ENCODE measurements around the gene FBLN7.

Gene FBLN7

DNA sequence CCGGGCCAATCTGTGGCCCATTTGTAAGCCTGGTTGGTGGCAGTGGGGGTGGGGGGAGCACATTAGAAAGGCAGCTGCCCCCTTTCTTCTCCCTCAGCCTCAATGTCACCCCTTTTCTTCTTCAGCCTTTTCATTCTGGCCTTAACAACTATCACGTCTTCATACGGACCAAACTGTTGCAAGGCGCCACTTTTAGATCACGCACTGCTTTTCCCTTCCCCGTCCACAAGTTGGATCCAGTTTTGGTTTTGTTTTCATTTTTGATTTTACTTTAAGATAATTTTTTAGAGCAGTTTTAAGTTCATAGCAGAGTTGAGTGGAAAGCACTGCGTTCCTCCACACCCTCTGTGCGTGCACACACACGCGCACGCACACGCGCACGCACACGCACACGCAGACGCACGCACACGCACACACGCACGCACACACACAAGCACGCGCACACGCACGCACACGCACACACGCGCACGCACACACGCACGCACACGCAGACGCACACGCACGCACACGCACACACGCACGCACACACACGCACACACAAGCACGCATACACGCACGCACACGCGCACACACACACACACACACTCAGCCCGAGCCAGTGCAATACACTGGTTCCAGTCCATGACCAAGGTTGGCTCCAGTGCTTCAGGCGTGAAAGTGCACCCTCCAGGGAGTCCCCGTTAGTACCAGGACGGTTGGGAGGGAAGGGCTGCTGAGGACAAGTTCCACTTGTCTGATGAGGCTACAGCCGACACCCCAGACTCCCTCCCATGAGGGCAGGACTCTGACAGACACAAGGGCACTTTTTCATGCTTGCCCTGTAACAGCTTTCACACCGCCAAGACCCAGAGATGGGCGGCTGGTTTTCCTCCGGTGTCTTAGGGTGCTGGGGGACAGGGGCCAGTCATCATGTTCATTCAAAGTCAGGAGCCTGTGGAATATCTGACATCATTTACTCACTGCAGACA lies 22.4 kb downstream of the FBLN7 start:
- DNase-seq = no peak

DNA sequence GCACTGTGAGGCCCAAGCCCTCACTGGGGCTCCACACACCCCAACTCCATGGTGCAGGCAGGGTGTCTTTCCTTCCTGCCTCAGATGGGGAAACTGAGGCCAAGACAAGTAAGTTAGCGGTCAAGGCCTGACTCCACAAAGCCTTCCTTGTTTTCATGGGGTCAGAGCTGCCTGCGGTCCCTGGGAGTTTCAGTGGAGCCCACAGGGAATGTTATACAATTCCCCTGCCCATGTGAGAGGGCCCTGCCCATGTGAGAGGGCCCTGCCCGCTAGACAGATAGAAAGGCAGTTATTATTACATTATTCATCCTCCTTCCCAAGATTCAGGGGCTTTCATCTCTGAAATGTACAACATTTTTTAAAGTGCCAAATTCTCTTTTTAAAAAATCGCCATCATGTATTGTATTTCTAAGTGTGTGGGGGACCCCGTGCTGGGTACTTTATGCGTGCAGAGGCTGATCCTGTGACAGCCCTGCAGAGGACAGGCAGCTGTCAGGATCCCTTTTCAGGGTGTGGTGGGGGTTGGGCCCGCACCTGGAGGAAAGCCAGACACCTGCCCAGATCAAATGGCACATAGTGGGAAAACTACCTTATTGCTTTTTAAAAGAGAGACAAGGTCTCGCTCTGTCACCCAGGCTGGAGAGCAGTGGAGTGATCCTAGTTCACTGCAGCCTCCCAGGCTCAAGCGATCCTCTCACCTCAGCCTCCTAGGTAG lies 23.4 kb downstream of the FBLN7 start:
- no peak for DNase-seq

DNA sequence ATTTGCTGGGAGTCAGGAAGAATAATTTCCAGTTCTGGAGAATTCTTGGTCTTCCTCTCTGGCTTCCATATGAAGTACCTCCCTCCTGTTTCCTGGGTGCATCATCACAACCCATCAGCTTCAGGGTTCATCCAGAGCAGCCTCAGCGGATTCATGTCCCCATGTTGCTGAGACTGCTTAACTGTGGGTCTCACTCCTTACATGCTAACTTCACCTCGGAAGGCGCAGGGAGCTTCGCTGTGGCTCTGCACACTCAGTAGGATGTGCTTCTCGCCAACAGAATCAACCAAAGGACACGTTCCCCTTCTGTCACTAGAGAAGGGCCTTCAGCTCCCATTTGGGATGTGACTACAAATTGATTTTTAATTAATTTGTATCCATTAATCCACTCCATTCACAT lies 24.2 kb downstream of the FBLN7 start:
- DNase-seq = no peak

DNA sequence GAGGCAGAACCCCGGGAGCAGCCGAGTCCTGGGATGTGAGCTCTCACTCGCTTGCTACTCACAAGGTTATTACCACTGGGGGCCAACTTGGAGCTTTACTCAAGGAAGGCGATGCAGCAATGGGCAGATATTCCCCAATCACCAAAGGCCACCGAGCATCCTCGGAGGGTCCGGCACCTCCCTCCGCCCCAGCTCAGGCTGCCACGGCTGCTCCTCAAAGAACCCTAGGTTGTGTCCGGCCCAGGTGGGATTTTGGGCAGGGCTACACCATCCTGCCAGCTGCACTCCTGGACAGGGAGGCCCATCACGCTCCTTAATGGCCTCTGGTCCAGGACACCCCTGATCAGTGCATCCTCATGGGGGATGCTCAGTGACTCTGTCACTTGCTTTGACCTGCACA lies 24.8 kb downstream of the FBLN7 start:
- no peak for DNase-seq

DNA sequence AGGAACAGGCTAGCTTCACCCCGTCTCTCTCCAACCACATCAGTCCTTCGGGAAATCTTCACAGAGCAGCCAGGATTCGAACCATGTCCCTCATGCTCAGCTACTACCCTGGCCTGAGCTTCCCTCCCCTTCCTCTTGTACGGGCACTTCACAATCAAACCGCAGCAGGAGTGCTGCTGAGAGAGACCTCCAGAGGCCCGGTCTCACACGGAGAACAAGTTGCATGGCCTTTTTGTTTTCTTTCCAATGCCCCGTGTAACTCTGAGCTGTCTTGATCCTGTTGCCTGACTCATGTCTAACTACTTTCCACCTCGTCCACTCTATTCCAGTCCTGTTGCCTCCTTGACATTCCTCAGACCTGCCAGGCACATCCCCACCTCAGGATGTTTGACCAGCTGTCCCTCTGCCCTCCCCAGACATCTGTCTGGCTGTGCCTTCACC lies 25.4 kb downstream of the FBLN7 start:
- DNase-seq = no peak

DNA sequence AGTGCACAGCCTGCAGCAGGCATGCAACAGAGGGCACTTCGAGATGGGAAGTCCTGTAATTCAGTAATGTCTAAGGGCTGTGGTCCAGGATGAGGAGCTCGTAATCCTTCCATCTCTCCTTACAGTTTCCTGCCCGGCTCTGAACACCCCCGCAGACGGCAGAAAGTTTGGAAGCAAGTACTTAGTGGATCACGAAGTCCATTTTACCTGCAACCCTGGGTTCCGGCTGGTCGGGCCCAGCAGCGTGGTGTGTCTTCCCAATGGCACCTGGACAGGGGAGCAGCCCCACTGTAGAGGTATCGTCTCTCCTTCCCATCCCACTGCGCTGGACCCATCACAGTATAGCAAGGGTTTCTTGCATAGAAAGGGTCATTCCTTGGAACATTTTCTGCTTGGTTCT lies 26.7 kb downstream of the FBLN7 start:
- DNase-seq = no peak

DNA sequence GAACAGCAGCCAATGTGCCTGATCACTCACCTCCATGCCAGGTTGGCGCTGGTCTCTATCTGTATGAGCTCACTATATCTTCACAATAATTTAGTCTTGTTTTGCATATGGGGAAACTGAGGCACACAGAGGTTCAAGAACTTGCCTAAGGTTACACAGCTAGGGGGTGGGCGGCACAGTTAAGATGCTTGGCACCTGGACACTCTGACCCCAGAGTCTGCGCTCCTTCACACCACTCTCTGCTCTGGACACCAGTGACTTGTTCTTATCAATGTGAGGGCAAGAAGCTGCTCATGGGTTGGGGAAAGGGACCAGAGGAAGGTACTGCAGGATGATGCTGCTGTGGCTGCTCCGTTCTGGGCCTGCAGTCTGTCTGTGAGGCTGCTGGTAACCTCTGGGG lies 27.1 kb downstream of the FBLN7 start:
- no peak for DNase-seq

DNA sequence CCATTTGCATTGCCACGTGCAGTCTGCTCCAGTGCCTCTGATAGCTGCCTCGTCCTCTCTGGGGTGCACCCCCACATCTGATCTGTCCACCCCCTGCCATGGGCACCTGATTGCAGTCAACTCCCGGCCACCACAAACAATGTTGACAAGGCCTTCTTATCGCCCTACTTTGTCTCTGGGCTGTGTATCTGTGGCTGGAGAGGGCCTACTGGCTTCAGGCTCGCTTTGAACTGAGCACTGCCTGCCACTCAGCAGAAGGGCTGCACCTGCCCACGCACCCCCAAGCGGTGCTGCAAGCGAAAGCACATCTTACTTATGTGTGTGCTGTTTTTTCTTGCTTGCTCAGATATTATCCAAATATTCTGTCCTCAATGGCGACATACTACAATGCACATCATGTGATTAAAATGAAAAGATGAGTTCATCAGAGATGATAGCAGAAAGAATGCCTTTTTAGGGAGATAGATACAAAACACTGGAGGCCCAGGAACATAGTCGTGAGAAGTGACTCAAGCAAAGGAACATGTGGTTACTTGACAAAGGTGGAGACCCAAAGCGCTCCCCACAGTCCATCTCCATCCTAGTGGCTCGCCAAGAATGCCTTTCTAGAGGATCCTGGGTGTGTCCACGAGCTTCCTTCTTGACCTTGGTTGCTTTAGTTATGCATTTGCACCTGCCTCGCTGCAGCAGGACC lies 28.8 kb downstream of the FBLN7 start:
- no peak for DNase-seq

DNA sequence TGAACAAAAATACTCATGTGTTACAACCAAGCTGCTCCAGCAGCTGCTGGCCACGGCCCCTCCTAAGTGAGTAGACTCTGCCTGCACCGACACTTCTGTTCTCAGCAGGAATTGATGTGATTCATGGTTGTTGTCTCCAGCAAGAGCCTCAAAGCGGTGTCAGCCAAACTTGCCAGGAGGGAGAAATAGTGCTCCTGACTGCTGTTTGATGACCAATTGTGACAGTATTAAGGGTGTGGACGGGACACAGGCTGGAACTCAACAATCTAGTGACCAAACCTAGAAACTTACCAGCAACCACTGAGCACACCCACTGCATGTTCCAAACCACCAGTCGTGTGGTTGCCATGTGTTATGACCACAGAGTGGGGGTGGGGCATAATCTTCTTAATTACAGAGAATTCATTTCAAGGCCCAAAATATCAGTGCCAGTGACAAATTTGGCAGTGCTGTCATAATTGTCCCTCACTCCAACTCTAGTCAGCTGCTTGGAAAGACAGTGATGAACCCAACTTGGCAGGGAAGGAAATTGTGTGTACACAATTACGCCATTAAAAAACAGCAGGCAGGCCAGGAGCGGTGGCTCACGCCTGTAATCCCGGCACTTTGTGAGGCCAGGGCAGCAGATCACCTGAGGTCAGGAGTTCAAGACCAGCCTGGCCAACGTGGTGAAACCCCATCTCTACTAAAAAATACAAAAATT lies 30.4 kb downstream of the FBLN7 start:
- DNase-seq = no peak

DNA sequence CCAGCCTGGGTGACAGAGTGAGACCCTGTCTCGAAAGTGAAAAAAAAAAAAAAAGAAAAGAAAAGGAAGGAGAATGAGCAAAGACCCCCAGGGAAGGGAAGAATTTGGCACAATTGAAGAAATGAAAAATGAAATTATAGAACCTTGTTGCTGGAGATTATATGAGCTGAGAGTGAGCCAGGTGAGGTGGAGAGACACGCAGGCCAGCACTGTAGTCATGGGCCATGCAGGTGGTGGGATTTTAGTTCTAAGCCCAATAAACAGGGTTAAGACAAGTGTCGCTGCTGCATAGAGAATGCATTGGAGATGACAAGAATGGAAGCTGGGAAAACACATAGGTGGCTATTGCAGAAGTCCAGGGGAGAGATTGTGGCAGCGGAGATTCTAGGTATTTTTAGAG lies 32.3 kb downstream of the FBLN7 start:
- DNase-seq = no peak

DNA sequence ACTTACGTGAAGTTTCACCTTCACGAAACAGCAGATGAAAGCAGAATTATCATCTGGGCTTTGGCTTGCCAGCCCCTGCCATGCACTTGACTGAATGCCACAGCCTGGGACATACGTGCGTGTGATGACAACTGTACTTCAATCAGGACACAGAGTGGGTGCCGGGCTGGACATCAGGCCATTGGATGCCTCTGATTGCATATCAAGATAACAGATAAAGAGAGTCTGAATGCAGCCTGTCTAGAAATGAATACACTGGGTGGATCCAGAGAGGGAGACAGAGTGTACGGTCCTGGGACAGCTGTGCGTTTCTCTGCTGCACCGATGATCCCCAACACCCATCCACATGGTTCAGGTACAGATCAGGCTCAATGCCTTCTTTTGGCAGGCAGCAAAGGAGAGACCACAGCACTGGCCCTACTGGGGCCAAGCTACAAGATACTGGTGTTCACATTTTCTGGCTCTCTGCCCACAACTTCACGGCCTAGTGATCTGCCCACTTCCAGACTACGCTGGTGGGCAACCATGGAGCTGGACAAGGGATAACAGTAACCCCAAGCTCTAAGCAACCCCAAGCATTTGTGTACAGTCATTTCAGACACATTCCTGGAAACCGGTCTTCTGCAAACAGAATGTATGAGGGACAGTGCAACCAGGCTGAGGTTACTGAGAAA lies 35.6 kb downstream of the FBLN7 start:
- no peak for DNase-seq

DNA sequence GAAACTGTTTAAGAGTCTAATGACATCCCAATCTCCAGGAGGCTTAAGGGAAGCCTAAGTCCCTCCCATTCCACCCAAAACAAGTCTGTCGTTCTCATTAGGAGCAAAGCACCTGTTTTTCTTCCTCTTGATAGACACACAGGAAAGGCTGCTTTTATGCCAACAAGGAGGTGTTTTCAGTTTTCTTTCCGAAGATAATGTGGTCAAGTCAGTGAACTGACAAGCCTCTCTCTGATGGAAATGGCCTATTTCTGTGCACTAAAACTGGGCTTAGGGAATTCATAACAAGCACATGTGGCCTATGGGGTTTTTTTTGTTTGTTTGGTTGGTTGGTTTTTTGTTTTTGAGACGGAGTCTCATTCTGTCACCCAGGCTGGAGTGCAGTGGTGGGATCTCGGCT lies 36.2 kb downstream of the FBLN7 start:
- no peak for DNase-seq

DNA sequence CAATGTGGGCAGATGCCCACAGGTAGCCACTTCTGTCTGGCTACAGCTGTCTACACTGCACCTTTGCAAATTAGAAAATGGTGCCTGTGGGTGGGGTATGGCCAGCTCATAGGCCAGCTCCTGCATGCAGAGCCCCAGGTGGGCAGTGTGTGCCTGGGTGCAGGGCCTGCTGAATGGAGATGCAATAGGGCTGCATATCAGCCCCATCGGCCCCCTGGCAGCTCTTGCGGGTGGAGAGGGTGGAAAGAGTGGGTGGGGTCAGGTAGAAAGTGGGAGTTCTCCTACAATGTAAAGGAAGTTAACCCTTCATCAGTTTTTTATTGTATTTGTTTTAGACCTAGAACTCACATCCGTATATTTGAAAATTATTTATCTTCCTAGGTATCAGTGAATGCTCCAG lies 37.1 kb downstream of the FBLN7 start:
- no peak for DNase-seq

DNA sequence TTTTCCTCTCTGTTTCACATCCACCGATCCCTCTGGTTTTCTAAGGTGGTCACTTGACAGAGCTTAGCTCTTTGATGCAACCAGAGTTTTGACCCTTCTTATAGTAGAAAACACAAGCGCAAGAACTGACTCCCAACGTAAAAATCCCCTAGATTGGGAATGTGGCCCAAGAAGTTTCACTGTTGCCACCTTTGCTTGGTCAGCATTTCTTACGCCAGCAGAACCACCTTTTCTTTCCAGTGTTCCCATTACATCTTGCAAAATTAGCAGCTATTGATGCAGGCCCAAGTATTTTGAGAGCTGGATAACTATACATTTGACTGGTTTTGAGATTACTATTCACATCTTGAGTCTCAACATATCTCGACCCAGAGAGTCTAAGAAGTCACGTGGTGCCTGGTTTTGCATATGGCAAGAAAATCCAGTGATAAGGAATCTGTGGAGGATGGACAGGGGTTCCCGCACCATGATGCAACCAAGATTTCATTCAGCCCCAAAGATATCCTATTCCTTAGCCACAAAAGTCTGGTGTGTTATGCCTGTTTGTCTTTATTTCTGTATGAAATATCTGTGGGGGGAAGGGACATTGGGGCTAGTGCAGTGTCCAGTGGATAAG lies 37.9 kb downstream of the FBLN7 start:
- no peak for DNase-seq

DNA sequence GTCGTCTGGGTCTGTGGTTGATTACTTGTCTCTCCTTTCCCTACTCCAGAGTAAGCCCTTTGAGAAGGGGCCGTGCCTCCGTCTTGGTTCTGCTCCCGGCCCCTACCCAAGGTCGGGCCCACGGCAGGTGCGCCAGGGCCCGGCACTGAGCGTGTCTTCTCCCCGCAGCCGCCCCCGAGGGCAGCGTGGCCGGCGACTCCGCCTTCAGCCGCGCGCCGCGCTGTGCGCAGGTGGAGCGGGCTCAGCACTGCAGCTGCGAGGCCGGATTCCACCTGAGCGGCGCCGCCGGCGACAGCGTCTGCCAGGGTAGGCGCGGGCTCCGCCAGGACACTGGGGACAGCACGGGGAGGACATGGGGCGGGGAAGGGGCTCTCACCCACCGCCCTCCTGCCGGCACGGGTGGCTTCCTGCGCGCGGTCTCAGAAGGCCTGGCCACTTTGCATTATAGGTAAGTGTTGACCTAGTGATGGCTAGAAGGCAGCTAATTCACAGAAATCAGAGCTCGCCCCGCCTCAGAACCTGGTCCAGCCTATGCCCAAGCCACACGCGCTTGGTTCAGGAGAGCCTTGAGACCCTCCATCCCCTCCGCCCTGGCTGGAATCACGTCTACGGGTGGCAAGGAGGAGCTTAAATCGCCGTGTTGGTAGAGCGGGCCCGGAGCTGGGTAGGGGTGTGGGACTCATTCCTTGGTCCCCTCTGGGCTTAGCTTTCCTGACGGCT lies 43.5 kb downstream of the FBLN7 start:
- peak; percentile 72 for DNase-seq

DNA sequence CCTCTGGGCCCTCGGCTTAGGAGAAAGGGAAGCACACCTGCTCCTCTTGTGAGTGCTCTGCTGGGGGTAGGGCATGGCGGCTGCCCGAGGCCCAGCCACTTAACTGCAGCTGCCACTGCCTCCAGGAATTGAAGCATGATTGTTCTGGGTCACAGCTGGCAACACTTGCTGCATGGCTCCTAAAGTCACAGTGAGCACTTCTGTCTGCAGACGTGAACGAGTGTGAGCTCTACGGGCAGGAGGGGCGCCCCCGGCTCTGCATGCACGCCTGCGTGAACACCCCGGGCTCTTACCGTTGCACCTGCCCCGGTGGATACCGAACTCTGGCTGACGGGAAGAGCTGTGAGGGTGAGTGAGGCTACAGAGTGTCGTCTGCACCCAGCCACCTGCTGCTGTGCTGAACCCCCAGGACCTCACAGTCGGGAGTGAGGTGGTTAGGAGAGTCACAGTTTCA lies 44.4 kb downstream of the FBLN7 start:
- peak; percentile 47 for DNase-seq

DNA sequence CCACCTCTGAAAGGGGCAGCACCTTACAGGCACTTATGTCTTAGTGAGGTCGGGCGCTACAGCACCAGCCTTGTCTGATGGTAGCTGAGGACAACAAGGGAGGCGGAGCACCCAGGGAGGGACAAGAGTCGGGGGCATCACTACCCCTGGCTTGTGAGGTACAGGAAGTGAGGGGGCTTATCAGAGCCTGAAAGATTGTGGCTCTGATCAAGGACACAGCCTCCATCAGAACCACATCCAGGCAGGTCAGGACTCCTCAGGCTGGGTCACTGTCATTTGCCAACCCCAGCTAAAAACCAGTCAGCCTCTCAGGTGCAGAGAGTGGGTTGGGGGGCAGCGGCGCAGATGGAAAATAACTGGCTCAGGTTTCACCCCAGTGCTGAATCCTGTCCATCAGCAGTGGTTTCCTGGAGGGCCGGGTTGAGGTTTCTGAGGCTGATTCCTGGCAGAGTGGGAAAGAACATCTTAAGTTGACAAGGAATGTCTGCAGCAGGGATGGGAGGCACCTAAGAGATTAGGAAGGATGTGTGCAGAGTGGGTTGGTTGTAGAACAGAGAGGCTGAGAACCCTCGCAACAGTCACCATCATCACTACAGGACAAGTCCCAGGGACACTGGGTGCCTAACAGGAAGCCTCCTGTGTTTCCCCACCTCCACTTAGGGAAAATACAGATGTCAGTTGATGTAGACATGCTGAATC lies 45.3 kb downstream of the FBLN7 start:
- no peak for DNase-seq

DNA sequence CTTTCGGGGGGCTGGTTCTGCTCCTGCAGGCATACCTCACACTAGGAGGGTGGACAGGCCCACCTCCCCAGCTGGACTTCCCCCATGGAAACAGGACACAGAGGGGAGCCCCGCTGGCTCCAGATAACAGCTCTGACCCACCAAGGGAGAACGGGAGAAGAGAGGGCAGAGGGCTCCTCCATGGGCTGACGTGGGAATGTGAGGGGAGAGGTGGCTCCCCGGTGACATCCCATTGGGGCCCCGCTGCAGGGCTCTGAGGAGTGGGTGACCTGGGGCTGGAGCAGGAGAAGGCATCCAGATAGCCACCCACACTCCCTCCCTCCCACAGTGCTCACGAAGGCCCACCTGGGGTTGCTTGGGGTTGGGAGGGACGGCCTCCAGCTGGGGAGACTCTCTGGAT lies 45.9 kb downstream of the FBLN7 start:
- no peak for DNase-seq

DNA sequence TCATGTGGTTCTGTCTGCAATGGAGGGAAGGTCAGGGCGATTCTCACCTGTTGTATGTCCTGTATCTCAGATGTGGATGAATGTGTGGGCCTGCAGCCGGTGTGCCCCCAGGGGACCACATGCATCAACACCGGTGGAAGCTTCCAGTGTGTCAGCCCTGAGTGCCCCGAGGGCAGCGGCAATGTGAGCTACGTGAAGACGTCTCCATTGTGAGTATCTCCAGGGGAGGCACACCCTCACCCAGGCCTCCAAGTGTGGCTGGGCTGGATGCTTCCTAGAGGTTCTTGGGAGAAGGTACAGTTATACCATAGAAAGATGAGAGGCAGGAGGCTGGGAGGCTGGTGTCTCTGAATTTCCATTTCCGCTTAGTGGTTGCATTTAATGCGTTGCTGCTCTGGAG lies 46.9 kb downstream of the FBLN7 start:
- DNase-seq = no peak

DNA sequence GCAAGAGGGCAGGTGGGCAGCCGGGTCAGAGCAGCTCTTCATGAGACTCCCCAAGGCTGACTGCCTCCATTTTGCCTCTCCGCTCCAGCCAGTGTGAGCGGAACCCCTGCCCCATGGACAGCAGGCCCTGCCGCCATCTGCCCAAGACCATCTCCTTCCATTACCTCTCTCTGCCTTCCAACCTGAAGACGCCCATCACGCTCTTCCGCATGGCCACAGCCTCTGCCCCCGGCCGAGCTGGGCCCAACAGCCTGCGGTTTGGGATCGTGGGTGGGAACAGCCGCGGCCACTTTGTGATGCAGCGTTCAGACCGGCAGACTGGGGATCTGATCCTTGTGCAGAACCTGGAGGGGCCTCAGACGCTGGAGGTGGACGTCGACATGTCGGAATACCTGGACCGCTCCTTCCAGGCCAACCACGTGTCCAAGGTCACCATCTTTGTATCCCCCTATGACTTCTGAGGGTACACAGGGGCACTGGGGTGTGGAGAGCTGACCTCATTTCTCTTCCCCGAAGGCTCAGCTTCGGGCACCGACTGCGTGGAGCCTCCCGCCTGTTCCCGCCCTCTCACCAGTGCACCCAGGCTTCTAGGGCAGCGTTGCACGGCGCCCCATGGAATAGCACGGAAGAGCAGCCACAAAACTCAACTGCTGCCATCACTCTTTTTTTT lies 49.0 kb downstream of the FBLN7 start:
- no peak for DNase-seq
